ENCODE data around the gene MTHFD1L. TPM values are rescaled to one million over a fixed set of nuclear protein-coding genes. Genes with fewer than 3 reads are reported as not detected.

Gene MTHFD1L
- total and polyA plus RNA-seq, 2 of the 8 experiments (the other 6 are each of a cell fraction or from before 2014, with no cell fraction given): 29.2 to 105 TPM

DNA sequence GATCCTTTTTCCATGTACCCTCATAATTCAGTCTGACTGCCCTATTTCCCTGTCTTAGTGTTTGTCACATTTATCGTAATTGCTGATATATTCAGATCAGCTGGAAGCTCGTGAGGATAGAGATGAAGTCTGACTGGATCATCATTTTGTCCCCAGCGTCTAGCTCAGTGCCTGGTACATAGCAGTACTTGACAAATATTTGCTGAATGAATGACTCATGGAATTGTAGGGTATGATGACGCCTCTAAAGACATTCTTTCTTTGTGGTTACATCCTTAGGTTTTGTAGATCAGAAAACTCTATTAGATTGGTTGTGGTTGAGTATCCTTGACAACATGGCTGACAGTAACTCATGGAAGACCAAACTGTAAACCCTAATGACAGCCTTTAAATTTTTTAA lies 68.9 kb downstream of the MTHFD1L start:
- WGBS, 2 experiments (ENCODE audit: extremely low coverage in 1 of 2, insufficient coverage in 1 of 2, insufficient read length in 1 of 2, insufficient replicate concordance in 2 of 2, low coverage in 1 of 2, low lambda C conversion rate in 2 of 2, missing lambda C conversion rate in 1 of 2): 89% methylated on average over 4 of the region's 4 CpGs; no CpG with 5 or more reads in 1 of the 2 experiments
- Histone ChIP-seq H3K27ac (ENCODE audit: low read depth, low read length) (no peak overlapping the region), H3K27me3 (replicated peaks in 1 of 4; ENCODE audit: control insufficient read depth in 3 of 4, extremely low read depth in 1 of 4, insufficient read depth in 3 of 4, low read length in 3 of 4) (0 out of 7 replicates have a peak, but pooled peaks cover 0 to 2% (median 0%) of the 10 kb centered on the region in 4 experiments), H3K36me3 (ENCODE audit: control insufficient read depth in 2 of 4, insufficient read depth in 4 of 4, low read length in 3 of 4) (peaks cover 3 to 37% (median 19%) of the 10 kb centered on the region in 4 experiments; a peak in 7 of 8 replicates), H2BK12ac (ENCODE audit: low read depth, low read length) (no peak overlapping the region), H3K9me3 (ENCODE audit: insufficient read depth in 2 of 2, low read depth in 1 of 2, low read length in 1 of 2) (no peaks in the 10 kb centered on the region), H3K56ac (replicated peaks; ENCODE audit: insufficient read length, low read depth, low read length) (no peak overlapping the region), H3K18ac (ENCODE audit: extremely low read depth, low read length) (no peak overlapping the region), H3K4me1 (replicated peaks in 1 of 4; ENCODE audit: control insufficient read depth in 3 of 4, insufficient read depth in 4 of 4, low read length in 3 of 4) (no peaks in the 10 kb centered on the region), H2BK15ac (ENCODE audit: low read length) (no peak overlapping the region), H4K8ac (ENCODE audit: extremely low read depth, insufficient read depth, low read length) (no peak overlapping the region), H2AFZ (ENCODE audit: low read length) (no peak overlapping the region), H3K4me2 (ENCODE audit: insufficient read depth in 1 of 2, low read depth in 2 of 2, low read length in 2 of 2) (no peak overlapping the region), H3K23ac (ENCODE audit: insufficient read length) (no peak overlapping the region), H2BK5ac (ENCODE audit: low read depth, low read length) (no peak overlapping the region), H3K14ac (ENCODE audit: insufficient read length) (no peak overlapping the region), H2BK20ac (ENCODE audit: low read length) (no peak overlapping the region), H3K4me3 (ENCODE audit: extremely low read depth in 1 of 4, insufficient read depth in 2 of 4, low read depth in 3 of 4, low read length in 4 of 4) (no peak overlapping the region), H3K9ac (replicated peaks in 1 of 4; ENCODE audit: extremely low read depth in 1 of 4, low read depth in 3 of 4, low read length in 3 of 4) (no peak overlapping the region), H2AK5ac (ENCODE audit: low read depth, low read length) (no peak overlapping the region), H3K4ac (replicated peaks; ENCODE audit: insufficient read length, low read depth, low read length) (no peak overlapping the region), H4K20me1 (replicated peaks in 1 of 2; ENCODE audit: control insufficient read depth in 1 of 2, insufficient read depth in 2 of 2, low read length in 2 of 2) (peaks cover 0 to 1% of the 10 kb centered on the region in 2 experiments), H2BK120ac (replicated peaks; ENCODE audit: low read depth, low read length) (no peak overlapping the region), H3K79me2 (ENCODE audit: control insufficient read depth in 1 of 2, insufficient read depth in 2 of 2, low read length in 2 of 2) (no peaks in the 10 kb centered on the region), H3K23me2 (ENCODE audit: low read depth, low read length) (no peaks in the 10 kb centered on the region), H4K91ac (replicated peaks; ENCODE audit: insufficient read length, low read length) (no peak overlapping the region), H3K79me1 (ENCODE audit: low read depth, low read length) (peaks cover 2% of the 10 kb centered on the region), H4K5ac (ENCODE audit: insufficient read length, low read depth, low read length) (no peak overlapping the region)
- no peak for TF ChIP-seq HDAC6 (IDR thresholded peaks at IDR 0.05; ENCODE audit: low read depth, low read length)
- TF ChIP-seq FOSL1 (IDR thresholded peaks at IDR 0.05; ENCODE audit: insufficient read depth, low read depth, low read length): no peak
- TF ChIP-seq, protein P1, sequence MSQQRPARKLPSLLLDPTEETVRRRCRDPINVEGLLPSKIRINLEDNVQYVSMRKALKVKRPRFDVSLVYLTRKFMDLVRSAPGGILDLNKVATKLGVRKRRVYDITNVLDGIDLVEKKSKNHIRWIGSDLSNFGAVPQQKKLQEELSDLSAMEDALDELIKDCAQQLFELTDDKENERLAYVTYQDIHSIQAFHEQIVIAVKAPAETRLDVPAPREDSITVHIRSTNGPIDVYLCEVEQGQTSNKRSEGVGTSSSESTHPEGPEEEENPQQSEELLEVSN (IDR thresholded peaks at IDR 0.05): no peak
- TF ChIP-seq JUND (IDR thresholded peaks at IDR 0.05; ENCODE audit: low read length): no peak
- TF ChIP-seq CHD1 (IDR thresholded peaks at IDR 0.05; ENCODE audit: low read depth, low read length): no peak
- no peak for TF ChIP-seq BCL11A (IDR thresholded peaks at IDR 0.05; ENCODE audit: low read depth in 2 of 2, low read length in 2 of 2)
- no peak for TF ChIP-seq KDM1A (IDR thresholded peaks at IDR 0.05; ENCODE audit: borderline replicate concordance, low read length)
- TF ChIP-seq, protein P2, sequence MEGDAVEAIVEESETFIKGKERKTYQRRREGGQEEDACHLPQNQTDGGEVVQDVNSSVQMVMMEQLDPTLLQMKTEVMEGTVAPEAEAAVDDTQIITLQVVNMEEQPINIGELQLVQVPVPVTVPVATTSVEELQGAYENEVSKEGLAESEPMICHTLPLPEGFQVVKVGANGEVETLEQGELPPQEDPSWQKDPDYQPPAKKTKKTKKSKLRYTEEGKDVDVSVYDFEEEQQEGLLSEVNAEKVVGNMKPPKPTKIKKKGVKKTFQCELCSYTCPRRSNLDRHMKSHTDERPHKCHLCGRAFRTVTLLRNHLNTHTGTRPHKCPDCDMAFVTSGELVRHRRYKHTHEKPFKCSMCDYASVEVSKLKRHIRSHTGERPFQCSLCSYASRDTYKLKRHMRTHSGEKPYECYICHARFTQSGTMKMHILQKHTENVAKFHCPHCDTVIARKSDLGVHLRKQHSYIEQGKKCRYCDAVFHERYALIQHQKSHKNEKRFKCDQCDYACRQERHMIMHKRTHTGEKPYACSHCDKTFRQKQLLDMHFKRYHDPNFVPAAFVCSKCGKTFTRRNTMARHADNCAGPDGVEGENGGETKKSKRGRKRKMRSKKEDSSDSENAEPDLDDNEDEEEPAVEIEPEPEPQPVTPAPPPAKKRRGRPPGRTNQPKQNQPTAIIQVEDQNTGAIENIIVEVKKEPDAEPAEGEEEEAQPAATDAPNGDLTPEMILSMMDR (IDR thresholded peaks at IDR 0.05; ENCODE audit: control extremely low read depth in 1 of 3, insufficient read depth in 1 of 3, low read depth in 1 of 3, low read length in 3 of 3): no peak
- TF ChIP-seq TBP (IDR thresholded peaks at IDR 0.05; ENCODE audit: low read depth, low read length): no peak
- TF ChIP-seq CHD2 (IDR thresholded peaks at IDR 0.05; ENCODE audit: low read length): no peak
- TF ChIP-seq KDM4A (IDR thresholded peaks at IDR 0.05; ENCODE audit: low read depth, low read length, severe bottlenecking): no peak
- ChIA-PET CTCF (ENCODE audit: partially characterized antibody) (interaction anchor here (0.7 to 1.0 kb wide), 2 partner anchors 31 to 1882 kb away, joined by 3 read pairs; no protein-coding TSS in a partner anchor), POLR2A (ENCODE audit: partially characterized antibody) (no interaction called here)
- no peak for DNase-seq (ENCODE audit: low read depth in 1 of 2, low spot score in 2 of 2)
- no peak for FAIRE-seq

Data from H1 (cell line).